ENCODE results near the gene PGA3. TPM values are rescaled to one million over a fixed set of nuclear protein-coding genes. Genes with fewer than 3 reads are reported as not detected.

The PGA3 gene
- total and polyA plus RNA-seq, 2 of the 8 experiments (the other 6 are each of a cell fraction or from before 2014, with no cell fraction given), result not detected

- TF ChIP-seq, protein P1, sequence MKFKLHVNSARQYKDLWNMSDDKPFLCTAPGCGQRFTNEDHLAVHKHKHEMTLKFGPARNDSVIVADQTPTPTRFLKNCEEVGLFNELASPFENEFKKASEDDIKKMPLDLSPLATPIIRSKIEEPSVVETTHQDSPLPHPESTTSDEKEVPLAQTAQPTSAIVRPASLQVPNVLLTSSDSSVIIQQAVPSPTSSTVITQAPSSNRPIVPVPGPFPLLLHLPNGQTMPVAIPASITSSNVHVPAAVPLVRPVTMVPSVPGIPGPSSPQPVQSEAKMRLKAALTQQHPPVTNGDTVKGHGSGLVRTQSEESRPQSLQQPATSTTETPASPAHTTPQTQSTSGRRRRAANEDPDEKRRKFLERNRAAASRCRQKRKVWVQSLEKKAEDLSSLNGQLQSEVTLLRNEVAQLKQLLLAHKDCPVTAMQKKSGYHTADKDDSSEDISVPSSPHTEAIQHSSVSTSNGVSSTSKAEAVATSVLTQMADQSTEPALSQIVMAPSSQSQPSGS (IDR thresholded peaks at IDR 0.05; ENCODE audit: low read length), result no peak
- TF ChIP-seq BCL11A (IDR thresholded peaks at IDR 0.05; ENCODE audit: low read depth in 2 of 2, low read length in 2 of 2) (no peak), RAD21 (IDR thresholded peaks at IDR 0.05 in 1 of 2, conservative IDR thresholded peaks at IDR 0.05 in 1 of 2; ENCODE audit: low read depth in 2 of 2, low read length in 2 of 2) (no peak), RNF2 (IDR thresholded peaks at IDR 0.05; ENCODE audit: borderline replicate concordance, low read depth, low read length, missing control alignments, poor library complexity, severe bottlenecking) (no peak), ZNF274 (IDR thresholded peaks at IDR 0.05; ENCODE audit: borderline replicate concordance, extremely low read depth, low read length) (no peak), POLR2A (IDR thresholded peaks at IDR 0.05; ENCODE audit: control extremely low read depth in 1 of 2, low read depth in 2 of 2, low read length in 2 of 2) (no peak), TCF12 (IDR thresholded peaks at IDR 0.05; ENCODE audit: low read depth, low read length) (no peak), CEBPB (IDR thresholded peaks at IDR 0.05; ENCODE audit: low read depth, low read length) (no peak), SIRT6 (IDR thresholded peaks at IDR 0.05; ENCODE audit: low read length) (no peak), SIX5 (IDR thresholded peaks at IDR 0.05; ENCODE audit: low read depth, low read length) (no peak)
- TF ChIP-seq, protein P2, sequence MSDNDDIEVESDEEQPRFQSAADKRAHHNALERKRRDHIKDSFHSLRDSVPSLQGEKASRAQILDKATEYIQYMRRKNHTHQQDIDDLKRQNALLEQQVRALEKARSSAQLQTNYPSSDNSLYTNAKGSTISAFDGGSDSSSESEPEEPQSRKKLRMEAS (IDR thresholded peaks at IDR 0.05), result no peak
These were observed 39.4 kb upstream of the PGA3 start (continued) for GRCh38 chr11:61163714-61164605.

Measured in H1 (cell line).